MCF 10A (cell line): ENCODE measurements around the gene RAB6B. TPM values are rescaled to one million over a fixed set of nuclear protein-coding genes. Genes with fewer than 3 reads are reported as not detected.

ENCODE experiments used
- BruUV-seq: library from RNA; stranded (reverse); fragments of 400-500 nt; replicated peaks from 2 replicates; lab custom pipeline; 2021; lab: Mats Ljungman, UMichigan
- CTCF ChIA-PET: fragments of 300-600 bp; sonication (Branson Sonifier 250); formaldehyde crosslinking; extraction: SDS; loops from one replicate; lab custom pipeline; 2021; ENCODE audit warnings: antibody characterized with exemption, inconsistent platforms; lab: Yijun Ruan, JAX
- POLR2A ChIA-PET: fragments of 300-600, 350-650 bp; sonication (Branson Sonifier 250); formaldehyde crosslinking; extraction: SDS; loops from one replicate; lab custom pipeline; 2020; ENCODE audit warnings: antibody characterized with exemption, inconsistent platforms; lab: Yijun Ruan, JAX
- DNase-seq: peaks from one replicate; pipeline ENCODE4 v3.0.0-alpha.2; 2018; ENCODE audit not compliant: unreplicated experiment
- H3K27ac Mint-ChIP-seq: one replicate; pipeline ENCODE4 v1.8.0; 2022; ENCODE audit warnings: mild to moderate bottlenecking, low read depth, mixed read lengths; ENCODE audit not compliant: unreplicated experiment
- H3K27me3 Mint-ChIP-seq: one replicate; pipeline ENCODE4 v1.8.0; 2022; ENCODE audit warnings: mixed read lengths; ENCODE audit not compliant: insufficient read depth, unreplicated experiment
- H3K36me3 Mint-ChIP-seq: one replicate; pipeline ENCODE4 v1.8.0; 2022; ENCODE audit warnings: mild to moderate bottlenecking, moderate library complexity, mixed read lengths; ENCODE audit not compliant: insufficient read depth, unreplicated experiment
- H3K4me1 Mint-ChIP-seq: one replicate; pipeline ENCODE4 v1.8.0; 2022; ENCODE audit warnings: mixed read lengths; ENCODE audit not compliant: insufficient read depth, unreplicated experiment
- H3K4me3 Mint-ChIP-seq: one replicate; pipeline ENCODE4 v1.8.0; 2022; ENCODE audit warnings: mild to moderate bottlenecking, moderate library complexity, mixed read lengths; ENCODE audit not compliant: unreplicated experiment
- H3K9me3 Mint-ChIP-seq: one replicate; pipeline ENCODE4 v1.8.0; 2022; ENCODE audit warnings: mixed read lengths; ENCODE audit not compliant: unreplicated experiment
- CTCF ChIP-seq: fragments of 200-600 bp; IDR thresholded peaks from one replicate; pipeline ENCODE4 v1.8.0; 2022; ENCODE audit warnings: antibody characterized with exemption, mild to moderate bottlenecking; ENCODE audit not compliant: unreplicated experiment
- intact Hi-C: fragments of 100-400 bp; cut with micrococcal nuclease; formaldehyde crosslinking; loops from 2 replicates; pipeline ENCODE4 v1.14.1; 2022
- total RNA-seq: library from RNA; stranded (reverse); gene quantifications from 2 replicates; pipeline ENCODE4 v1.2.3, GENCODE V29; 2022

RAB6B gene
- total RNA-seq, 1 experiment from 2014 or later, result 1.1 TPM

- no peaks in the 10 kb centered on the region for H3K36me3 Mint-ChIP-seq
- no peak overlapping the region for H3K27ac Mint-ChIP-seq
- POLR2A ChIA-PET, result interaction anchor here (0.6 to 0.9 kb wide), 4 partner anchors 17 to 1830 kb away, joined by 3 to 5 read pairs (median 4); no protein-coding TSS in a partner anchor
- peak; percentile 82 for DNase-seq
- CTCF ChIA-PET, result interaction anchor here (0.6 to 3.9 kb wide), 3 partner anchors 9 to 508 kb away, joined by 3 to 19 read pairs (median 3); no protein-coding TSS in a partner anchor
- no peak for TF ChIP-seq CTCF
- peaks cover 18% of the 10 kb centered on the region for H3K4me1 Mint-ChIP-seq
- H3K9me3 Mint-ChIP-seq, result no peaks in the 10 kb centered on the region
- intact Hi-C loops, result loop anchor here (10.0 kb wide), 2 partner anchors 225 to 355 kb away; partner anchors contain the start of gene CDV3
- H3K27me3 Mint-ChIP-seq, result no peaks in the 10 kb centered on the region
- BruUV-seq, result no TSS peak
- no peak overlapping the region for H3K4me3 Mint-ChIP-seq
Measured at GRCh38 chr3:133799794-133800585, 95.7 kb downstream of the RAB6B start.

GRCh38 chr3:133797396-133798105 lies 98.1 kb downstream of the RAB6B start:
- peaks cover 6% of the 10 kb centered on the region for H3K9me3 Mint-ChIP-seq
- H3K4me1 Mint-ChIP-seq, result peaks cover 17% of the 10 kb centered on the region
- H3K27me3 Mint-ChIP-seq, result no peaks in the 10 kb centered on the region
- no peak overlapping the region for H3K4me3 Mint-ChIP-seq
- intact Hi-C loops, result no loop called here
- H3K27ac Mint-ChIP-seq, result no peak overlapping the region
- TF ChIP-seq CTCF, result no peak
- CTCF ChIA-PET, result interaction anchor here (3.9 kb wide), 1 partner anchor 20 kb away, joined by 19 read pairs; no protein-coding TSS in a partner anchor
- BruUV-seq, result no TSS peak
- POLR2A ChIA-PET, result interaction anchor here (0.6 kb wide), 1 partner anchor 136 kb away, joined by 3 read pairs; the partner anchor contains the start of gene TOPBP1
- no peaks in the 10 kb centered on the region for H3K36me3 Mint-ChIP-seq
- peak; percentile 9 for DNase-seq

- Mint-ChIP-seq H3K36me3 (no peaks in the 10 kb centered on the region), H3K27me3 (no peaks in the 10 kb centered on the region), H3K4me1 (peaks cover 1% of the 10 kb centered on the region), H3K27ac (no peak overlapping the region), H3K4me3 (no peak overlapping the region), H3K9me3 (peaks cover 10% of the 10 kb centered on the region)
- DNase-seq, result peak; percentile 44
- POLR2A ChIA-PET, result interaction anchor here (0.6 to 1.5 kb wide), 2 partner anchors 13 to 155 kb away, joined by 3 to 4 read pairs; partner anchors contain the start of gene SRPRB
- CTCF ChIA-PET, result interaction anchor here (0.7 to 1.4 kb wide), 3 partner anchors 9 to 431 kb away, joined by 3 to 4 read pairs (median 3); no protein-coding TSS in a partner anchor
- TF ChIP-seq CTCF, result no peak
- no TSS peak for BruUV-seq
- intact Hi-C loops, result no loop called here
Measured at GRCh38 chr3:133792171-133792763, 103.4 kb downstream of the RAB6B start.
